Panc1 (cell line): ENCODE measurements around the gene CPB1. TPM values are rescaled to one million over a fixed set of nuclear protein-coding genes. Genes with fewer than 3 reads are reported as not detected.

Experiments
- ATAC-seq: fragments of 200-7000 bp; cut with Tn5 transposase; 2 replicates; pipeline ENCODE4 v1.9.1; 2020; ENCODE audit warnings: mild to moderate bottlenecking, moderate library complexity
- BruUV-seq: library from RNA; stranded (reverse); fragments of 400-500 nt; replicated peaks from 2 replicates; lab custom pipeline; 2021; lab: Mats Ljungman, UMichigan
- CTCF ChIA-PET: fragments of 300-600 bp; sonication (Branson Sonifier 250); formaldehyde crosslinking; loops from one replicate; lab custom pipeline; 2022; ENCODE audit warnings: antibody characterized with exemption; lab: Charles Lee
- POLR2A ChIA-PET: fragments of 300-600 bp; sonication (Branson Sonifier 250); formaldehyde crosslinking; loops from one replicate; lab custom pipeline; 2022; ENCODE audit warnings: antibody characterized with exemption; lab: Charles Lee
- DNase-seq: peaks from one replicate; pipeline ENCODE4 v3.0.0-alpha.2; 2010; ENCODE audit warnings: low read depth, low spot score
- H3K27ac ChIP-seq: 2 replicates; pipeline ENCODE4 v1.5.1; 2011; ENCODE audit warnings: mild to moderate bottlenecking, low read length, inconsistent platforms
- H3K27me3 ChIP-seq: fragments of 200-500 bp; sonication (Bioruptor generic); 2 replicates; pipeline ENCODE4 v1.6.0; 2014; ENCODE audit warnings: low read length, inconsistent platforms; ENCODE audit not compliant: control insufficient read depth, insufficient read depth
- H3K36me3 ChIP-seq: fragments of 200-500 bp; sonication (Bioruptor generic); 2 replicates; pipeline ENCODE4 v1.5.1; 2014; ENCODE audit warnings: inconsistent platforms, mild to moderate bottlenecking, low read length, moderate library complexity; ENCODE audit not compliant: control insufficient read depth, insufficient read depth
- H3K4me1 ChIP-seq: 2 replicates; pipeline ENCODE4 v1.5.1; 2011; ENCODE audit warnings: inconsistent platforms, mild to moderate bottlenecking, low read length, moderate library complexity; ENCODE audit not compliant: control insufficient read depth, insufficient read depth
- H3K4me3 ChIP-seq, 2 experiments: 2 replicates each; pipeline ENCODE4 v1.5.1; 2011 to 2012; ENCODE audit warnings: low read depth in 2 of 2, low read length in 2 of 2, mild to moderate bottlenecking in 2 of 2, inconsistent platforms in 1 of 2, moderate library complexity in 1 of 2
- H3K9me3 ChIP-seq: fragments of 200-500 bp; sonication (Bioruptor generic); 2 replicates; pipeline ENCODE4 v1.5.1; 2014; ENCODE audit warnings: low read depth, mild to moderate bottlenecking, inconsistent platforms, low read length, moderate library complexity; ENCODE audit not compliant: control insufficient read depth, insufficient read depth
- POLR2AphosphoS5 ChIP-seq: IDR thresholded peaks from 2 replicates; pipeline ENCODE4 v1.6.1; 2012; ENCODE audit warnings: mild to moderate bottlenecking, low read depth, low read length, moderate library complexity
- SIN3A ChIP-seq: IDR thresholded peaks from 2 replicates; pipeline ENCODE4 v1.6.1; 2012; ENCODE audit warnings: low read depth, mild to moderate bottlenecking, low read length, moderate library complexity, borderline replicate concordance; ENCODE audit not compliant: insufficient read depth
- TCF7L2 ChIP-seq: IDR thresholded peaks from 2 replicates; pipeline ENCODE4 v1.6.1; 2011; ENCODE audit warnings: mild to moderate bottlenecking, low read depth, low read length, inconsistent platforms
- in situ Hi-C: cut with HindIII; loops from 2 replicates; pipeline ENCODE4 v1.10.0; 2016; ENCODE audit warnings: low sequenced_read_pairs, low pct_unique_long_range_greater_than_20kb
- intact Hi-C: fragments of 100-400 bp; cut with micrococcal nuclease; formaldehyde crosslinking; loops from one replicate; pipeline ENCODE4 v1.10.0; 2022; ENCODE audit not compliant: unreplicated experiment
- total RNA-seq: library from RNA; stranded (reverse); gene quantifications from one replicate; pipeline ENCODE4 v1.2.1, GENCODE V29; 2021; ENCODE audit not compliant: unreplicated experiment
- TF ChIP-seq, protein P1 (sequence below), 2 experiments: IDR thresholded peaks; 2 replicates each; pipeline ENCODE4 v1.6.1; 2011 to 2012; ENCODE audit warnings: low read depth in 2 of 2, control low read depth in 1 of 2, low read length in 1 of 2, mild to moderate bottlenecking in 1 of 2, moderate library complexity in 1 of 2; ENCODE audit not compliant: insufficient read depth in 1 of 2
- TF ChIP-seq, protein P2 (sequence below): fragments of 450-650 bp; IDR thresholded peaks from 2 replicates; pipeline ENCODE4 v1.5.1; 2017; ENCODE audit warnings: mild to moderate bottlenecking

Gene CPB1
- total RNA-seq, 1 experiment from 2014 or later = 4.4 TPM

GRCh38 chr3:148873270-148873927 is 45.8 kb downstream of the CPB1 start:
- Histone ChIP-seq H3K9me3 (no peaks in the 10 kb centered on the region), H3K27me3 (peaks cover 4% of the 10 kb centered on the region; the same call in 1 of the 2 replicates), H3K27ac (no peak overlapping the region), H3K4me1 (no peaks in the 10 kb centered on the region), H3K36me3 (no peaks in the 10 kb centered on the region), H3K4me3 (no peak overlapping the region)
- POLR2A ChIA-PET = no interaction called here
- CTCF ChIA-PET = no interaction called here
- BruUV-seq = no TSS peak
- intact Hi-C loops (no loop called here), in situ Hi-C loops (no loop called here)
- no peak for DNase-seq
- TF ChIP-seq SIN3A (no peak), POLR2AphosphoS5 (no peak), TCF7L2 (no peak)
- TF ChIP-seq, protein P1, sequence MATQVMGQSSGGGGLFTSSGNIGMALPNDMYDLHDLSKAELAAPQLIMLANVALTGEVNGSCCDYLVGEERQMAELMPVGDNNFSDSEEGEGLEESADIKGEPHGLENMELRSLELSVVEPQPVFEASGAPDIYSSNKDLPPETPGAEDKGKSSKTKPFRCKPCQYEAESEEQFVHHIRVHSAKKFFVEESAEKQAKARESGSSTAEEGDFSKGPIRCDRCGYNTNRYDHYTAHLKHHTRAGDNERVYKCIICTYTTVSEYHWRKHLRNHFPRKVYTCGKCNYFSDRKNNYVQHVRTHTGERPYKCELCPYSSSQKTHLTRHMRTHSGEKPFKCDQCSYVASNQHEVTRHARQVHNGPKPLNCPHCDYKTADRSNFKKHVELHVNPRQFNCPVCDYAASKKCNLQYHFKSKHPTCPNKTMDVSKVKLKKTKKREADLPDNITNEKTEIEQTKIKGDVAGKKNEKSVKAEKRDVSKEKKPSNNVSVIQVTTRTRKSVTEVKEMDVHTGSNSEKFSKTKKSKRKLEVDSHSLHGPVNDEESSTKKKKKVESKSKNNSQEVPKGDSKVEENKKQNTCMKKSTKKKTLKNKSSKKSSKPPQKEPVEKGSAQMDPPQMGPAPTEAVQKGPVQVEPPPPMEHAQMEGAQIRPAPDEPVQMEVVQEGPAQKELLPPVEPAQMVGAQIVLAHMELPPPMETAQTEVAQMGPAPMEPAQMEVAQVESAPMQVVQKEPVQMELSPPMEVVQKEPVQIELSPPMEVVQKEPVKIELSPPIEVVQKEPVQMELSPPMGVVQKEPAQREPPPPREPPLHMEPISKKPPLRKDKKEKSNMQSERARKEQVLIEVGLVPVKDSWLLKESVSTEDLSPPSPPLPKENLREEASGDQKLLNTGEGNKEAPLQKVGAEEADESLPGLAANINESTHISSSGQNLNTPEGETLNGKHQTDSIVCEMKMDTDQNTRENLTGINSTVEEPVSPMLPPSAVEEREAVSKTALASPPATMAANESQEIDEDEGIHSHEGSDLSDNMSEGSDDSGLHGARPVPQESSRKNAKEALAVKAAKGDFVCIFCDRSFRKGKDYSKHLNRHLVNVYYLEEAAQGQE (IDR thresholded peaks at IDR 0.05; ENCODE audit: insufficient read depth in 1 of 2, low read depth in 2 of 2, low read length in 1 of 2) = no peak
- TF ChIP-seq, protein P2, sequence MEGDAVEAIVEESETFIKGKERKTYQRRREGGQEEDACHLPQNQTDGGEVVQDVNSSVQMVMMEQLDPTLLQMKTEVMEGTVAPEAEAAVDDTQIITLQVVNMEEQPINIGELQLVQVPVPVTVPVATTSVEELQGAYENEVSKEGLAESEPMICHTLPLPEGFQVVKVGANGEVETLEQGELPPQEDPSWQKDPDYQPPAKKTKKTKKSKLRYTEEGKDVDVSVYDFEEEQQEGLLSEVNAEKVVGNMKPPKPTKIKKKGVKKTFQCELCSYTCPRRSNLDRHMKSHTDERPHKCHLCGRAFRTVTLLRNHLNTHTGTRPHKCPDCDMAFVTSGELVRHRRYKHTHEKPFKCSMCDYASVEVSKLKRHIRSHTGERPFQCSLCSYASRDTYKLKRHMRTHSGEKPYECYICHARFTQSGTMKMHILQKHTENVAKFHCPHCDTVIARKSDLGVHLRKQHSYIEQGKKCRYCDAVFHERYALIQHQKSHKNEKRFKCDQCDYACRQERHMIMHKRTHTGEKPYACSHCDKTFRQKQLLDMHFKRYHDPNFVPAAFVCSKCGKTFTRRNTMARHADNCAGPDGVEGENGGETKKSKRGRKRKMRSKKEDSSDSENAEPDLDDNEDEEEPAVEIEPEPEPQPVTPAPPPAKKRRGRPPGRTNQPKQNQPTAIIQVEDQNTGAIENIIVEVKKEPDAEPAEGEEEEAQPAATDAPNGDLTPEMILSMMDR = no peak
- ATAC-seq = no peak

DNA sequence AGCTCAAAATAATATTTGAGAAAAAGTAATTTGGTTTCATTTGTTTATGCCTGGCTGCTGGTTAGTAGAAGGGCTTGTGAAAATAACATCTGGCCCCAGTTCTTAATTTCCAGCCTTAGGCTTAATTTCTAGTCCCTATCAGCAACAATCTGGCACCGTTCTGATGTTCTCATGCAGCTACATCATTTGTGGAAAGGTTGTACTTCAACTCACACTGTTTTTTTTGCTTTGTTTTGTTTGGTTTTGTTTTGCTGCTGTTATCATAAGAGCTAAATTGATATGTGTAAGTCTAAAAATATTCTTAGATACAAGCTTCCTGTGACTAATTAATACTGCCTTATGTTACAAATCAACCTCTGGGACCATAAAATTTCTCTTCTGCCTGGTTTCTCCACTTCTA is 46.4 kb downstream of the CPB1 start:
- CTCF ChIA-PET = interaction anchor here (0.5 kb wide), 1 partner anchor 140 kb away, joined by 4 read pairs; no protein-coding TSS in a partner anchor
- DNase-seq (no peak), ATAC-seq (no peak)
- TF ChIP-seq, protein P1 (IDR thresholded peaks at IDR 0.05; ENCODE audit: insufficient read depth in 1 of 2, low read depth in 2 of 2, low read length in 1 of 2) = no peak
- POLR2A ChIA-PET = no interaction called here
- H3K9me3 ChIP-seq = no peaks in the 10 kb centered on the region
- peaks cover 7% of the 10 kb centered on the region; the same call in 1 of the 2 replicates for H3K27me3 ChIP-seq
- no peak overlapping the region for H3K4me3 ChIP-seq
- no peaks in the 10 kb centered on the region for H3K36me3 ChIP-seq
- H3K27ac ChIP-seq = no peak overlapping the region
- intact Hi-C loops (no loop called here), in situ Hi-C loops (no loop called here)
- no TSS peak for BruUV-seq
- no peaks in the 10 kb centered on the region for H3K4me1 ChIP-seq
